Ishikawa (cell line): ENCODE results near the gene EYA2.

Experiments
- CEBPB ChIP-seq: IDR thresholded peaks from 2 replicates; pipeline ENCODE4 v1.6.1; 2012
- CREB1 ChIP-seq: IDR thresholded peaks from 2 replicates; pipeline ENCODE4 v1.6.1; 2012; ENCODE audit warnings: low read depth
- EGR1 ChIP-seq: IDR thresholded peaks from 2 replicates; pipeline ENCODE4 v1.6.1; 2012
- EP300 ChIP-seq: IDR thresholded peaks from 2 replicates; pipeline ENCODE4 v1.6.1; 2012; ENCODE audit warnings: borderline replicate concordance
- FOXM1 ChIP-seq: IDR thresholded peaks from 2 replicates; pipeline ENCODE4 v1.6.1; 2012; ENCODE audit warnings: low read depth, borderline replicate concordance
- NFIC ChIP-seq: IDR thresholded peaks from 2 replicates; pipeline ENCODE4 v1.6.1; 2012
- RAD21 ChIP-seq: IDR thresholded peaks from 2 replicates; pipeline ENCODE4 v1.6.1; 2012; ENCODE audit warnings: low read depth
- TAF1 ChIP-seq: IDR thresholded peaks from 2 replicates; pipeline ENCODE4 v1.6.1; 2012; ENCODE audit warnings: low read depth, mild to moderate bottlenecking
- TCF12 ChIP-seq: IDR thresholded peaks from 2 replicates; pipeline ENCODE4 v1.6.1; 2012; ENCODE audit warnings: low read depth
- TEAD4 ChIP-seq: IDR thresholded peaks from 2 replicates; pipeline ENCODE4 v1.6.1; 2012
- YY1 ChIP-seq: IDR thresholded peaks from 2 replicates; pipeline ENCODE4 v1.6.1; 2012; ENCODE audit warnings: low read depth
- ZBTB7A ChIP-seq: IDR thresholded peaks from 2 replicates; pipeline ENCODE4 v1.6.1; 2012; ENCODE audit warnings: low read depth
- TF ChIP-seq, protein P1 (sequence below): IDR thresholded peaks from 2 replicates; pipeline ENCODE4 v1.6.1; 2012
- TF ChIP-seq, protein P2 (sequence below): IDR thresholded peaks from 2 replicates; pipeline ENCODE4 v1.6.1; 2012; ENCODE audit warnings: low read depth, mild to moderate bottlenecking
- TF ChIP-seq, protein P3 (sequence below): IDR thresholded peaks from 2 replicates; pipeline ENCODE4 v1.6.1; 2012

EYA2 gene

DNA sequence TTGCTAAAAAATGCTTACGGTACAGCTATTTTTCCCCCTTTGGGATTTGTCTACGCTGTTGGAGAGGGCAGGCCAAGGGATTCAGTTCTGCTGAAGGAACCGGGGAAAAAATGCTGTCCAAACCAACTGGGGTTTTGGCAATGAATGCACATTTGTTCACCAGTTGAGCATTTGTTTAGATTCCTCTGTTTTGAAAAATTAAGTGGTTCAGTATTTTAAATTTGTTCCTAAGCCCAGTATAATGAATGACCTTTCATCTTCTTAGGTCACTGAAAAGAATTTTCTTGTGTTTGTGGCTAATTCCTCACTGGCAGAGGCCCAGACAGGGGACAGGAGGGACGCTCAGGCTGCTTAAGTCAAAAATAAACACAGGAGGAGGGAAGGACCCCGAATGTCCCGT, 10.8 kb upstream of the EYA2 start:
- TF ChIP-seq EP300 (no peak), TCF12 (no peak), NFIC (no peak), TAF1 (no peak), FOXM1 (no peak), ZBTB7A (no peak), RAD21 (no peak), TEAD4 (no peak), EGR1 (no peak), YY1 (no peak), CEBPB (no peak), CREB1 (no peak)
- TF ChIP-seq, protein P1, sequence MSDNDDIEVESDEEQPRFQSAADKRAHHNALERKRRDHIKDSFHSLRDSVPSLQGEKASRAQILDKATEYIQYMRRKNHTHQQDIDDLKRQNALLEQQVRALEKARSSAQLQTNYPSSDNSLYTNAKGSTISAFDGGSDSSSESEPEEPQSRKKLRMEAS: no peak
- TF ChIP-seq, protein P2, sequence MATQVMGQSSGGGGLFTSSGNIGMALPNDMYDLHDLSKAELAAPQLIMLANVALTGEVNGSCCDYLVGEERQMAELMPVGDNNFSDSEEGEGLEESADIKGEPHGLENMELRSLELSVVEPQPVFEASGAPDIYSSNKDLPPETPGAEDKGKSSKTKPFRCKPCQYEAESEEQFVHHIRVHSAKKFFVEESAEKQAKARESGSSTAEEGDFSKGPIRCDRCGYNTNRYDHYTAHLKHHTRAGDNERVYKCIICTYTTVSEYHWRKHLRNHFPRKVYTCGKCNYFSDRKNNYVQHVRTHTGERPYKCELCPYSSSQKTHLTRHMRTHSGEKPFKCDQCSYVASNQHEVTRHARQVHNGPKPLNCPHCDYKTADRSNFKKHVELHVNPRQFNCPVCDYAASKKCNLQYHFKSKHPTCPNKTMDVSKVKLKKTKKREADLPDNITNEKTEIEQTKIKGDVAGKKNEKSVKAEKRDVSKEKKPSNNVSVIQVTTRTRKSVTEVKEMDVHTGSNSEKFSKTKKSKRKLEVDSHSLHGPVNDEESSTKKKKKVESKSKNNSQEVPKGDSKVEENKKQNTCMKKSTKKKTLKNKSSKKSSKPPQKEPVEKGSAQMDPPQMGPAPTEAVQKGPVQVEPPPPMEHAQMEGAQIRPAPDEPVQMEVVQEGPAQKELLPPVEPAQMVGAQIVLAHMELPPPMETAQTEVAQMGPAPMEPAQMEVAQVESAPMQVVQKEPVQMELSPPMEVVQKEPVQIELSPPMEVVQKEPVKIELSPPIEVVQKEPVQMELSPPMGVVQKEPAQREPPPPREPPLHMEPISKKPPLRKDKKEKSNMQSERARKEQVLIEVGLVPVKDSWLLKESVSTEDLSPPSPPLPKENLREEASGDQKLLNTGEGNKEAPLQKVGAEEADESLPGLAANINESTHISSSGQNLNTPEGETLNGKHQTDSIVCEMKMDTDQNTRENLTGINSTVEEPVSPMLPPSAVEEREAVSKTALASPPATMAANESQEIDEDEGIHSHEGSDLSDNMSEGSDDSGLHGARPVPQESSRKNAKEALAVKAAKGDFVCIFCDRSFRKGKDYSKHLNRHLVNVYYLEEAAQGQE: no peak
- TF ChIP-seq, protein P3, sequence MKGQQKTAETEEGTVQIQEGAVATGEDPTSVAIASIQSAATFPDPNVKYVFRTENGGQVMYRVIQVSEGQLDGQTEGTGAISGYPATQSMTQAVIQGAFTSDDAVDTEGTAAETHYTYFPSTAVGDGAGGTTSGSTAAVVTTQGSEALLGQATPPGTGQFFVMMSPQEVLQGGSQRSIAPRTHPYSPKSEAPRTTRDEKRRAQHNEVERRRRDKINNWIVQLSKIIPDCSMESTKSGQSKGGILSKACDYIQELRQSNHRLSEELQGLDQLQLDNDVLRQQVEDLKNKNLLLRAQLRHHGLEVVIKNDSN: no peak

DNA sequence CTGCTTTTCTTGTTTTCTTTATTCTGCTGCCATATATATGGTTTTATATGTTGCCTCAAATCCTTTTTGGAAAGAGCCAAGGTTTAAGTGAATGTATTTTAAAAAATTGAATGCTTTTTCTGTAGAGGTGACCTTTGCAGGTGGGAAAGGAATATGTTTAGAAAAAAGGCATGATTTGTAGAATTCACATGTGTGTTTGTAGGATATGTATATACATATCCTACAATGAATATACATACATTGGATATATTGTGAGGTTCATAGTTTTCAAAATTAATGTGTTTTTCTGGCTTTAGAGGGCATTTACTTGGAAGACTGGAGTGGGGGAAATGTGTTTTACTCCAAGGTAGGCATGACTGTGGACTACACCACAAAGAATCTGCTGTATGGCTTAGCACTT, 4.0 kb upstream of the EYA2 start:
- TF ChIP-seq CEBPB (no peak), FOXM1 (no peak), EGR1 (no peak), NFIC (no peak), TEAD4 (no peak), ZBTB7A (no peak), EP300 (no peak), CREB1 (no peak), TCF12 (no peak), RAD21 (no peak), TAF1 (no peak), YY1 (no peak)
- TF ChIP-seq, protein P1: no peak
- TF ChIP-seq, protein P2: no peak
- TF ChIP-seq, protein P3: no peak

DNA sequence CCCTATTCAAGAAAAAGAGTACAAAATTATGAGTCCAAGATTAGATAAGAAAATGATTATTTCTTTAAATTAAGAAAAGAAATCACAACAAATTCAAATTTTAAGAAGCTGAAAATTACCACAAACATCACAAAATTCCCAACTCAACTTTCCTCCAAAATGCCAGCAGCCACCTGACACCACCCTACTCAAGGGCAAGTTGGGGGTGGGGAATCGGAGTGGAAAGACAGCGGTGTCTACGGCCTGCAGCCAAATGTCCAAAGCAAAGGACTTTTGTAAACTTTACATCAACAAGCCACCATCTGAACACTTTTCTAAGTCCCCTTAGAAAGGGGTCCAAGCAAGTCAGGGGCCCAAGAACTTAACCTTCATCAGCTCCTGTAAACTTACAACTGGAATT, 1.6 kb upstream of the EYA2 start:
- TF ChIP-seq NFIC (no peak), TCF12 (no peak), EGR1 (no peak), FOXM1 (no peak), RAD21 (no peak), EP300 (no peak), CREB1 (no peak), CEBPB (no peak), TAF1 (no peak), ZBTB7A (no peak), YY1 (no peak), TEAD4 (no peak)
- TF ChIP-seq, protein P2: no peak
- TF ChIP-seq, protein P1: no peak
- TF ChIP-seq, protein P3: no peak

DNA sequence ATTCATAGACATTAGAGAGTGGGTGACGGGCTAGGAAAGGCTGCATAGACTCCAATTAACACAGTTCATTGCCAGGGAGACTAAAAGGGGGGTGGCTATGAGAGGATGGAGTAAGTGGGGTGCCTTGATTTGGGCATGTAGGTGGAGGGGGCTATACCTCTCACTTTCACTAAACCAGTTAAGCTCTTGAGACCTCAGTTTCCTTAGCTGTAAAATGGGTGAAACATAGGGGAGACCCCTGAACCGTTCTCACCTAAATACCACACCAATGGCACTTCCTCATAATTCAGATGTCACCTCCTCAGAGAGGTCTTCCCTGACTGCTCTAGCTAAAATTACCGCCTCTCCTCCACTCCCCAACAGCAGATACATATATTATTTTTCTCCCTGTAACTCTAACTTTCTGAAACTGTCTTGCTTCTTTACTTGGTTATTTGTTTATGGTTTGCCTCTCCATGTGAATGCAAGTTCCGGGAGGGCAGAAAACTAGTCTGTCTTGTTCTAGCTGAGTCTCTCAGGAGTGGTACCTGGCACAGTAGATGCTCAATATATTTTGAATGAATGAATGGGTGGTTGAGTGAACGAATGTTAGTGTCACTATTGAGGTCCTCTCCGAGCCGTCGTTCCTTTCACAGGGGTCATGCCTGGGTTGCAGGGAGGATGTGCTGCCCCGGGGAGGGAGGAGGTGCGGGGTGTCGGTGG, 615 bp upstream of the EYA2 start:
- TF ChIP-seq TEAD4 (no peak), CEBPB (no peak), TAF1 (no peak), CREB1 (no peak), RAD21 (no peak), ZBTB7A (no peak), YY1 (no peak), EP300 (no peak), NFIC (no peak), TCF12 (no peak), EGR1 (no peak), FOXM1 (no peak)
- TF ChIP-seq, protein P1: no peak
- TF ChIP-seq, protein P2: no peak
- TF ChIP-seq, protein P3: no peak
